Activated CD4-positive, CD25-positive, alpha-beta regulatory T cell treated with anti-CD3 and anti-CD28 coated beads, Interleukin-2, amount 50 U/mL, for 72 hours (primary cell): Measurements from ENCODE around the gene UBE2E3.
"Not testable (repeated sequence)": the region's sequence is repeated elsewhere in the genome, so short reads cannot be mapped to it uniquely, and the experiment has no call there.

Experiments used
- DNase-seq: peaks from one replicate; pipeline ENCODE4 v3.0.0; 2021

Gene UBE2E3

DNA sequence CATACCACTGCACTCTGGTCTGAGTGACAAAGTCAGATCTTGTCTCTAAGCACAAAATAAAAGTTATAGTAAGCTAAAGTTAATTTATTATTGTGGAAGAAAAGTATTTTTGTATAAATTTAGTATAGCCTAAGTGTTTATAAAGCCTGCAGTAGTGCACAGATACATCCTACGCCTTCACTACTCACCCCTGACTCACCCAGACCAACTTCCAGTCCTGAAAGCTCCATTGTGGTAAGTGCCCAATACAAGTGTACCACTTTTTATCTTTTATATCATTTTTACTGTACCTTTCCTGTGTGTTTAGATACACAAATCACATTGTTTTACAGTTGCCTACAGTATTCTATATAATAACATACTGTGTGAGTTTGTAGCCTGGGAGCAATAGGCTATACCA, 57.5 kb downstream of the UBE2E3 start:
- DNase-seq, result no peak

DNA sequence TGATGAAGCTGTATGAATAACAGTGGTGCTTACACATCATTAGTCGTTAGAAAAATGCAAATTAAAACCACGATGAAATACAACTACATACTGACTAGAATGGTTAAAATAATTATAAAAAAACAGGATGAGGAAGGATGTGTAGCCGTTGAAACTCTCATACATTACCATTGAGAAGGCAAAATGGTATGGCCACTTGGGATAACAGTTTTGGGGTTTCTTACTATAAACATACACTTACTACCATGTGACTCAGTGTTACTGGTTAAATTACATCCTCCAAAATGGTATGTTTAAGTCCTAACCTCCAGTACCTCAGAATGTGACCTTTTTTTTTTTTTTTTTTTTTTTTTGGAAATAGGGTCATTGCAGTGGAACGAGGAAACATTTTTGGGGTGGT, 58.4 kb downstream of the UBE2E3 start:
- DNase-seq, result no peak

DNA sequence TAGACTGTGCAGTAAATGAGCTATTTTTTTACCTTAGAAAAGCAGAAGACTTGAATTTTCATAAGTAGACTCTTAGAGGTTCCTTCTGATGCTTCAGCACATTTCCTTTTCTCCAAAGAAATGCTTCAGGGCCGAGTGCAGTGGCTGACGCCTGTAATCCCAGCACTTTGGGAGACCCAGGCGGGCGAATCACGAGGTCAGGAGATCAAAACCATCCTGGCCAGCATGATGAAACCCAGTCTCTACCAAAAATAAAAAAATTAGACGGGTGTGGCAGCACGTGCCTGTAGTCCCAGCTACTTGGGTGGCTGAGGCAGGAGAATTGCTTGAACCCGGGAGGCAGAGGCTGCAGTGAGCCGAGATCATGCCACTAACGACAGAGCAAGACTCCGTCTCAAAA, 60.4 kb downstream of the UBE2E3 start:
- not testable (repeated sequence) for DNase-seq

DNA sequence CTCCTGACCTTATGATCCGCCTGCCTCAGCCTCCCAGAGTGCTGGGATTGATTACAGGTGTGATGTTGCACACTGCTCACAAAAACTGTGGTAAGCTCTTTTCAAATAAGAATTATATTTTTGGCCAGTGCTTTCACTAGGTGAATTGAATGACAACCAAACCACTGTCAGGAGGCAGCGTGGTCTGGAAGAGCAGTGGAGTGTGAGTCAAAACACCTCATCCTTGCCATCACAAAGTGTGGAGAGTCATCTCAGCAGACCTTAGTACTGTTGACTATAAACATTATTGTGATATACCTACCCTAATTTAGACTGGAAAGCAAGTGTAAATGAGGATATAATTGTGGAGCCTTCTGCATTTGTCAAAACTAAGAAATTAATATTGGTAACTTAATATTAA, 61.3 kb downstream of the UBE2E3 start:
- no peak for DNase-seq

DNA sequence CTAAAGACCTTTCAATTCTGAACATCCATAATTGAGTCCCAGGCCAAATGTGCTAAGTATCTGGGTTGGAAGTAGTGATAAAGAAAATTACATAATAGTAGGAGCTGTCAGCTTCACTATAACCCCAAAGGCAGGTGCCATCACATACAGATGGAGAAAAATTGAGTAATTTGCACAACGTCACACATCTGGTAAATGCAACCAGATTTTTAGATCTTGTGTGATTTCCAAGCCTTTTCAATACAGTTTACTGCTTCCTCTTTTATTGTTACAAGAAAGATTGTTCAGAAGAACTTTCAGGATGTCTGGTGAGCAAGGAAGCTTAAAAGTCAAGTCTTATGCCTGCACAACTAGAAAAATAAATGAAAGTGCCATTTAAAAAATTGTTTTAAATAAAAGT, 62.3 kb downstream of the UBE2E3 start:
- DNase-seq, result no peak

DNA sequence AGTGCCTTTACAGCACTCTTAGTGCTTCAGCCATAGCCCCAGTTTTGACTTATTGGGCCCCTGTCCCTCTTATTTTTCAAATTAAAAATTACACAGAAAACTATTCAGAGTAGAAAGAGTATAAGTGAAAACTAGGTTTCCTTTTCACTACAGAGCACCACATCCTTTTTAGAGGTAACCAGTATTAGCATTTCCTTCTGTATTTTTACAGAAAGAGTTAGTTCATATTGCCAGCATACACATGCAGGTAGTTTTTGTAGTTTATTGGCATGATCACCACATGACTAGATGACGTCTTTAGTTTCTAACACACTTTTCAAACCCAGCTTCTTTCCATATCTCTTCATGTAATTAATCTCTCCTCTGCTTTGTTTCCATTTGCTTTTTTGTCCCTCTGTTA, 66.4 kb downstream of the UBE2E3 start:
- no peak for DNase-seq

DNA sequence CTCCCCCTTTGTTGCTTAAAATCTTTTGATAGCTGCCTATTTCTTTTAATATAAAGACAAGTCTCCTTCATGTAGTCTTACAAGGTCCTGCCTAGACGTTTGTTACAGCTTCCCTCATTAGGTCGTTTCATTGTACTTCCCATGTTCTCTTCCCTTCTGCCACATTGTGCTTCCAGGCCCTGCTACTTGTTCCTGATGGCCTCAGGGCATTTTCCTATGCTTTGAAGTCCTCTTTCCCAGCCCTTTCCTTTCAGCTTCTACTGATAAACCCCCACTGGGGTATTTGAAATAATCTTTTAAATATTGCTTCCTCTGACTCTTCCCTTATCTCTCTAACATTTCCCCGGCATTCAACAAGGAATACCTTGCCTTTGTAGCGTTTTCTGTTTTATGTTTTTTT, 67.4 kb downstream of the UBE2E3 start:
- DNase-seq, result no peak

DNA sequence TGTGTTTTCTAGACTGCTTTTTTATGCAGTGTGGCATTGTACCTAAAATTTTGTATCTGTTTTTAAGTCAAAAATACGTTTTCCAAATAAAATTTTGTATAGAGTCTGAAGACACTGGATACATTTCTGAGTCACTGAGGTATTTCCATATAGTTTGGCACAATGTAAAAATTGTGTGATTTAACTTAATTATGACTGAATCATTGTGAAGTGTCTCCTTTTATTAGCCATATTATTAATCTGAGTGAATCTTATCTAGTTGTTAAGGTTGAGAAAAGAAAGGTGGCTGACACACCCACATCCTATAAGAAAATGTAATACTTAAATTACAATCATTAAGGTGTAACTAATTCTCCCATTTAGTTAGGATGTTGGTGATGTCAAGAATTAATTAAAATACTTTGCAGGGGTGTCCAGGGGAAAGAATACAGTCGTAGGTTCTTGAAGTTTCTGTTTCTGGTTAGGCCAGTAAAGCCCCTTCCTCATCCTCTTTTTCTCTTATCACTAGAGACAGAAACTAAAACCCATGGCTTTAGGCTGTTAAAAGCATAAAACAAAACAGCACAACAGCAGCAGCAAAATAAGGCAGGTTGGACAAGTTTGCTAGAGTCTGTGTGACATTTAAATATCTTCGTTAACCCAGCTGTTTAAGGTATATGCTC, 71.6 kb downstream of the UBE2E3 start:
- no peak for DNase-seq

DNA sequence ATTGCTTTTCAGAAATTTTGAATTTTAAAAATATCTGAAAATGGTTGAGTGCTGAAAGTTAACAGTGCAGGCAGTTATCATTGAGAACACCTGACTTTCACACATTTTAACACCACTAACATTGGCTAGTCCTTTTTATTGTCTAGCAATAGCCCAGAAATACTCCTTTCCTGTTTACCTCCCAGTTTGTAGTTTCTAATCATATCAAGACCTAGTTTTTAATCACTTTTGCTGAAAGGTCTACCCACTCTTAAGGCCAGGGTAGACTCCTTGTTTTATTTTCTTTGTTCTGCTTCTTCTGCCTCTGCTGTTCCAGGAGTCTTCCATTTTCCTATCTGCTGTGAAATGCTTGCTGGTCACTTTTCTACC, 72.1 kb downstream of the UBE2E3 start:
- DNase-seq, result no peak

DNA sequence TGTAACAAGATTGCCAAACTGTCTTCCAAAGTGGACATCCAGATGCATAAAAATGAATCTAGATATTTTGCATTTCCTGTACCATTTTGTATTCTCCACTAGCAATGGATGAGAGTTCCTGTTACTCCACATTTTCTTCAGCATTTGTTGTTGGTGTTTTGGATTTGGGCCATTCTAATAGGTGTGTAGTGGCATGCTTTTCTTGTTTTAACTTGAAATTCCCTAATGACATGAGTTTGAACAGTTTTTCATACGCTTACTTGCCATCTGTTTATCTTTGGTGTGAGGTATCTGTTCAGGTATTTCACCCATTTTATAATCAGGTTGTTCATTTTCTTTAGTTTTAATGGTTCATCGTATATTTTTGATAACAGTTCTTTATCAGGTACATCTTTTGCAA, 73.9 kb downstream of the UBE2E3 start:
- DNase-seq, result no peak

DNA sequence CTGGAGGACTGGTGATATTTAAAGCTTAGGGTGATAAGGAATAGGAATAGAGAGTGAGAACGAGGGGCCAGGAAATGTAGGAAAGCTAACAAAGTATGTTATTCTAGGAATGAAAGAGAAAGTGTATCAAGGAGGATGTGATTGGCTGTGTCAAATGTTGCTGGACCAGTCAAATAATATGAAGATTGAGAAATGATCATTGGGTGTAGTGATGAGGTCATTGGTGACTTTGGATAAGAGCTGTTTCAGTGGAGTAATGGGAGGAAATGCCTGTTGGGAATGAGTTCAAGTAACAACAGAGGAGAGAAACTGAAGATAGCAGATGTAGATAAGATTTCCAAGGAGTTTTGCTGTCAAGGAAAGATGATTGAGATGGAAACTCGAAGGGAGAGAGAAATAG, 74.4 kb downstream of the UBE2E3 start:
- no peak for DNase-seq

DNA sequence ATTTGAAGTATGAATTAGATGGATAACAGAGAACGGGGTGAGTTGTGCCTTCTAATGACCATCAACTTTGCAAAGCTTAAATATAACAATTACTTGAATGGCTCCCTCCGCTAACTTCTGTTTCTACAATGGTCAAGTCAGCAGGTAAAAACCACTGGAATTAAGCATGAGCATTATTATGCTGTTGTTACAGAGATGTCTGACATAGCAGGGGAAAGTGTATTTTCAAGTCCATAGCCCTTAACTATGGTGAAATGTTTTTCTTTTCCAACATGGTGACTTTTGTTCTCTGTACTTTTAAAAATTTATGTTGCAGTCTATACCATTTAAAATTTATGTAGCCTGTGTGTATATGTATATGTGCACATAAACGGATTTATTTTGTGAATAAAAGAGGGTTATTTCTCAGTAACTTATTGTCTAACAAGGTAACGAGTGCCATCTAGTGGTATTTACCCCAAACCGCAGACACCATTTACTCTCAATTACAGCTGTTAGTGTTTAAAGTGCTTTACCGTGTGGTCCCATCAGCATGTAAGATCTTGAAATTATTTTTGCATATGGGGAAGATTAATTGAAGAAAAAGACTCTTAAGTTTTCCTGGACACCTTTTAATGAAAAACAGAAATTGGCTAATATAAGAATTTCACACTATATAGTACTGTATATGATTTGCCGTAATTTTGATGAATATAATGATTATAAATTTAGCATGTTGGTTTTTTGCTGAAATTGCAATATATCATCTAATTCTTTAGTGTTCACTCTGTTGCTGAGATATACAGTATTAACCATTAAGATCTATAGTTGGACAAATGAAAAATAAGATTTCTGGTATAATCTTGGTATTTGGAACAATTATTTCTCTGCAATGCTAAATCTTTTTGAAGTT, 78.2 kb downstream of the UBE2E3 start:
- no peak for DNase-seq

DNA sequence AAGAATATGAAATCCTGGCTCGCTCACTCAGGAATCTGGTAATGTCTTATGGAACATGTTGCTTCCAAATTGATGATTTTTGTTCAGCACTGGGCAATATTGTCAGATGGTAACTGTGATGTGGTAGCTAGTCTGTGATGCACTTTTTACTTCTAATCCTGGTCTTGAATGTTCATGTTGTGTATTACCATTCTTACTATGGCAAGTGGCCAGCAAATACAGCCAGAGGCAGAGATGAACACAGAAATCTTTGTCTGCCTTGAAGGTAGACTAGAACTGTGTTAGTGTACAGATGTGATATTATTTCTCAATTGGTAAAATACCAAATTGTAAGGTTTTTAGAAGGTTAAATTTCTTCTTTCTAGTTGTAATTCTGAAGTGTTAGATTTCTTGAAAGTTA, 83.3 kb downstream of the UBE2E3 start:
- DNase-seq, result no peak

DNA sequence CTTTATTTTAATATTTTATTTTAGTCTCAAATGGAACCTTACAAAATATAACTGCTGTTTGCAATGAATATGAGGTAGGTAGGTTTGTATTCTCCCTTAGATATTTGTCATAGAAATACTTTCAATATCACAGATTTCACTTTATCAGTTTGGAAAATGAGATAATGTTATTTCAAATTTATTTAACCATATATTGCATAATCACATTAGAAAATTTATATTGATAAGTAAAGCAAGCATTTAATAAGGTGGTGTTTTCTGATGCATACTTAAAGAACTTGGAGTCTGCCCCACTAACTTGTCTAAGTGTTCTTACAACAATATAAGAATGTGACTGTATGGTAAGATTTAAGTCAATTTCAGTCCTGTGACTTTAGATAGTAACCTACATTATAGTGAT, 85.1 kb downstream of the UBE2E3 start:
- DNase-seq, result no peak

DNA sequence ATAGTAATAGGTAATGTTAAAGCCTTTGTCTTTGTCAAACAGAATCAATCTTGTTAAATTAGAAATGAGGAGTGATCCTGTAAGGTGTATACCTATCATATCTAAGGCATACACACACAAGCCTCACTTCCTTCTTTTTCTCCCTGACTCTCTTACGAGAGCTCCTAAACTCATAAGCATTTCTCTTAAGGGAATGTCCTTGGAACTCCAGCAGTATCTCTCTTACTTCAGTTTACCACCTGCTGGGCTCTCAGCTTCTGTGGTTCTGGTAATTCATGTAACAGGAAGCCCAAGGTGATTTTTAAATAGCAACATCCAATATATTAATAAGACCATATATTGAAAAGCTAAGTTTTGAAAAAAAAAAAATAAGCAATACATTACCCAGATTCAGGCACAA, 85.9 kb downstream of the UBE2E3 start:
- no peak for DNase-seq

DNA sequence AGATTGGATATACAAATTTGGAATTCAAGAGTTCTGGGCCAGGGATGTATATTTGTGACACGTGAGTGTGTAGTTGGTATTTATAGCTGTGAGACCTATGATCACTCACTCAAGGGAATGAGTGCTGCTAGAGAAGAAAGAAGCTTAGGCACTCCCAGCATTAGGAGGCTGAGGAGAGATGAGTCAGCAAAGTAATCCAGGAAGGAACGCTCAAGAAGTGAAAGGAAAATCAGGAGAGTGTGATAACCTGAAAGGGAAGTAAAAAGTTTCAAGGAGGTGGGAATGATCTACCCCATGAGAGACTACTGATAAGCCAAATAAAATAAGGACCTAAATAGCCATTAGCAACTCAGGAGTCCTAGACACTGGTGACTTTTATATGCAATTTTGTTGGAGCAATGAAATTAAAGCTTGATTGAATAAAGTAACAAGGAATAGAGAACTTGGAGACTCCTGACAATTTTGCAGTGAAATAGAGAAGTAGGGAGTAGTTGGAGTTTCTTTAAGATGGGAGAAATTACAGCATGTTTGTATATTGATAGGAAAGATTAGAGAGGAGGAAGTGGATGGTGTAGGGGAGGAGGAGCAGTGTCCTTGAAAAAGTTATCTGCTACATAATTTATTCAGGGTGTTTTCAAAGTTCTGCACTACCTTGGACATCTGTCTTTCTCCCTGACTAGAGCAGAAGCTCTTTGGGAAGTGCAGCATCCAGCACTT, 89.9 kb downstream of the UBE2E3 start:
- no peak for DNase-seq

DNA sequence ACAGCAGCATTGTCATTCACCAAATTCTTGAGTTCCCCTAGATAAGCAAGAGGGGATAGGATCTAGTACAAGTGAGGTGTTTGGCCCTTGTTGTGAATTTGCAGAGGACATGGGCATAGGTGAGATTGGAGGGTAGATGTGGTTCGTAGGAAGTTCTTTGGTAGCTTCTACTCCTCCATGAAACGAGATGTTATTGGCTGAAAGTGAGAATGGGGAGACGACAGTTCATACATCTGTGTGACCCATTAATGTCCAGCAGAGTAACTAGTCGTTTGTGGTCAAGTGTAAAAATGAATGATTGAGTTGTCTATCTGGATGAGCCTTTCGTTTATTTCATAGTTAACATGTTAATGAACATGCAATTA, 90.4 kb downstream of the UBE2E3 start:
- DNase-seq, result no peak

DNA sequence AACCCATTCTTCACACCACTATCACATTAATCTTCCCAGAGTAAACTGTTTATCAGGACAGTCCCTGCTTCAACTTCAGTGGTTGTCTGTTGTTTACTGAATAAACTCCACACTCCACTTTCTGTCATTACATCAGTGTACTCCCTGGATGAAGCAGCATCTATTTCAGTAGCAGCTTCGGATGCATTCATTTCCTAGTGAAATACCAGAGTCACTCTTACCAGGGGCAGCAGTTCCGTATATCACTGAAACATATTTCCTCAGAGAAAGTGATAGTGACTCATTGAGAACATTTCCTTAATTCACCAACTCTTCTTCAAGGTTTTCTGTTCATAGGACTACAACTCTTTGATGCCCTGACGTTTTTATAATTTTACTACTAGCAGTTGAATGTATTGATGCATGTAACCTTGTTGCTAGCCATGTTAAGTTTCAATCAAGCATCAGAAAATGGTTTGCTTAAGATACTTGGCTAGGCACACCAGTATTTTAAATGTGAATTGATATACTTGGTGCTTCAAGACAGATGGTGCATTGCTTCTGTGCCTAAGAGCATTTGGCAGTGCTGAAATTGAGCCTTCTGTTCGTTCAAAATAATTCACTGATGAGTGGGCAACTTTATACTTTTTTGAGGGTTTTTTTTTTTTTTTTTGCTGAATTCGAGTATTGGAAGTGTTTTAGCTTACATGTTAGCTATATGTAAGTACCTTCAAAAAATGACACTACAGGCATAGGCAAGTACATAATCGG, 92.3 kb downstream of the UBE2E3 start:
- no peak for DNase-seq

DNA sequence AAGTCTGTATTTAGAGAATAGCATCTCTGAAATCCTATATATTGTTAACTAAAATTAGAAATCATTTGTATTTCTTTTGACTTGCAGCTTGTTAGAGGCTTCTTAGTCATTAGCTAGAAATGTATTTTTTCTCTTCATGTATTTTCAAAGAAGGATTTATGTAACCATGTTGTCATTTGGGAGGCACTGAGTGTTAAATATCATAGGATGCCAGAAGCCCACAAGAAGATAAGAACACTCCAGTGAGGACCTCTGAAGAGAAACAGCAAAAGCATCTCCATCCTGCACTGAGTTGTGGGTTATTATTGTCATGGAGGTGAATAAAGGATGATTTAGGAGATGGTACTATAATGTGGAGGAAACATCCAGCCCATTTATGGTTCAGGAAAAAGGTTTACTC, 93.5 kb downstream of the UBE2E3 start:
- no peak for DNase-seq

DNA sequence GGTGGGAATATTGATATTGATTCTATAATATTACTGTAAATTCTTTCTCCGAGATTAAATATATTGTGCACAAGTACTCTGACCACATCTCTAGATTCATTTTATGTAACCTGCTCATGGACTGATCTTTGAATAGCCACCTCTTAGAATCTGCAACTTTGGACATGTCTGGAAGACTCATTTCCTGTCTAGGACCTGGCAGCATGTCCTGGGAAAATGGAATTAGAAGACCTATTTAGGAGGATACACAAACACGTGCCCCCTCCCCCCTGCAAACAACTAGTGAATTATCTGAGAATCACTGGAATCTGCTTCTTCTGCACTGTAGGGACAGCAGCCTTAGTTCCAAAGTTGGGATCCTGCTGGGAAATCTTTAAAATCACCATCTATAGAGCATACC, 94.1 kb downstream of the UBE2E3 start:
- DNase-seq, result no peak

DNA sequence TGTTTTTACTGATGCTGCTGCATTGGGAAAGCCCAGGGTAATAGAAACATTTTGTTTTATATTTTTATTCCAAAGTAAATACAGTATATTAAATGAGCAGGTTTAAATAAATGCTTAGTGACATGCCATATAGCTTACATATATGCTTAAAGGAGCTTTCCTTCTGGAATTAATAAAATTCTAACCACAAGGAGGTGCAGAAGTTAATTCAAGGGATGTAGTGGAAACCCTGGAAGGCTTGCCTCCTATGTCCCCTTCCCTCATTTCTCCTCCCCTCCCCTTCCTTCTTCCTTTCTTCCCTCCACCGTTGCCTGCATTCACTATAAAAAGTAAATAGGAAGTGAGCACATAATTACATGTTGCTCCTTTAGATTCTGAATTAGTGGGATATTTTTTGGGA, 96.3 kb downstream of the UBE2E3 start:
- no peak for DNase-seq

DNA sequence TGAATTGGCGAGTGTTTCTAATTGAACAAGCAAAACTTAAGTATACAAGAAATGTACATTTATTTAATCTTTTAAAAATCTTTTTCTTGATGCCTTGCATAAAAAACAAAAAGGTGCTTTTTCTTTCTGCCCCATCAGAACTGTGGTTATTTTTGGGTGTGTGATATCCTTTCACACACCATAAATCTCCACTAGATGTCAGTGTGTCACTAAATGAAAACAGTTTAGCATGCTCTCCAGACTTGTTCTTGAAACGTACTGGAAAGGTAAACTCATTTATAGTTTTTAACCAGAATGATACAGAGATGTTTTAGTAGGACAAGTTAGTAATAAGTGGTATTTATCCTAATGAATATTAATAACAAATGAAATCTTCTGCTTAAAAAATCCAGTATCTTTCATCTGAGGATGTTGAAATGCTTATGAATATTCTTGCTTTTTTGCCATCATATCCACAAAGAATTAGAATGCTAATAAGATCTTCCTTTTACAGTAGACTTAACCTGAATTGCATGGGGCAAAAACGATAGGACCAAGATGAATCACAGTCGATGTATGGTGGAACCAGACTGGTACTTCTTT, 96.8 kb downstream of the UBE2E3 start:
- DNase-seq, result no peak

DNA sequence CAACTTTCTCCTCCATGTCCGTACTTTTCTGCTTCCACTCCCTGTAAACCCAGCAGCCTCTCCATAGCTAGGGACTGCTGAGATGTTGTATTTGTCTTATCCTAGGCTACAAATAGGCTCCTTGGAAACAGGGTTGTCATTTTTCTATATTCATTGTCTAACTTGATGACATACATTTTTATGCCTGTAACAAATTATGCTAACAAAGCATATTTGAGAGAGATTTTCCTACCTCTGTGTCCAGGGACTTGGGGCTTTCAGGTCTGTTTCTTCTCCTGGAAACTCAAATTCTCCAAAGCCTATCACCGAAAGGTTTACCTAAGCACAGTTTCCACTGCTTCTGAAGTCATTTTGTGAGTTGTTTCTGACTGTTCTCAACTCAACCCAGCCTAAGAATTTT, 102.7 kb downstream of the UBE2E3 start:
- no peak for DNase-seq
